ENCODE measurements around the gene NEBL.

NEBL gene

GRCh38 chr10:20898866-20899535 lies 1.9 kb upstream of the NEBL start:
- DNase-seq = no peak

- no peak for DNase-seq
These were observed 3.8 kb downstream of the NEBL start for GRCh38 chr10:20893297-20893696.

DNA sequence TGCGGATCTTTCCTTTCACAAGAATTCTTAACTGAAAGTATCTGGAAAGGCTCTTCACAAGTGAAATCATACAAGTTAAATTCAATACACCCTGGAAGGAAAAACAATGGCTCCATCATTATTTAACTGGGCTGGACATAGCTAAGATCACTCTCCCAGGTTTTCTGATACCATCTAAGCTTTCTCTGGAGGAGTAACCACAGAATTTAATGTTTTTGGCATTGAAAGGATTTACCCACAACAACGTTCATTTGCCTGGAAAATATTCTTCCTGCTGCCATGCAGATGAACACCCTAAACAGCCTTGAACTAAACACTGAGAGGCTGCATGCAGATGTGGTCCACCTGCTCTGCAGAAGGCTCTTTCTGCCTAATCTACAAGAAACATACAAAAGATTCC lies 4.3 kb downstream of the NEBL start:
- DNase-seq = no peak

DNA sequence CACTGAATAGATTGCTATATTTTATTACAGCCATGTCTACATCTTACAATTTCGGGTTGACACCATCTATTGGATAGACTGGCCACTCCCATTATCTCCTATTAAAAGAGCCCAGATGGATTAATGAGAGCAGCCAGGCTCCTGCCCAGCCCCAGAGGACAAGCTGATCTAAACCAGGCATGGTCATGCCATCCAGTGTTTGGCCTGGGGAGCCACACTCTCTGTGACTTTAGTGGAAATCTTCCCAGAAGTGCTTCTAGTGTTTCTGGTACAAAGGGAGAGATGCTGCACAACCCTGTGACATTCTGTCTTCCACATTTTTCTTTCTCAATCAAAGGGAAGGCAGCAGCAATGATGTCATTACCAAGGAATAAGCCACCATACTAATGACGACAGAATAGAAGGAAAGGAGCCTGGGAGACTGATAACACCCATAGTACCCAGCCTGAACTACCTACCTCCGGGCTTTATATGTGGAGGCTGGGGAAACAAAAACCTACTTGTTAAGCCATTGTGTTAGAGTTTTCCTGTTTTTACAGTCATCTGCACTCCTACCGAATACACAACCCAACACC lies 5.0 kb downstream of the NEBL start:
- no peak for DNase-seq

DNA sequence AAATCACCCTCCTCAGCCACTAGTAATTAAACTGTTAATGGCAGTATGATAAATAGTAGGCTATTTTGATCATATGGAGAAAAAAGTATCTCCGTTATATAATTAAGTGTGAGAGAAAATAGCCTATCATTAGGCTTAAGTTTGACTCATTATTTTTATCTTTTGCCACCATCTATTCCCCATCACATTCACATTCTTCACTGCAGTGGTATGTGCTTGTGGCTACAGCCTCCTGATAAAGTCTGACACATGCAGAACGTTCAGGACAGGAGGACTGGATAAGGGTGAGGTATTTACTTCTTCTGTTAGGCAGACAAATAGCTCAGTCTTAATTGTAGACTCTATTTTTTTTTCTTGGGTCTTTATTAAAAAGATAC lies 5.8 kb downstream of the NEBL start:
- no peak for DNase-seq

DNA sequence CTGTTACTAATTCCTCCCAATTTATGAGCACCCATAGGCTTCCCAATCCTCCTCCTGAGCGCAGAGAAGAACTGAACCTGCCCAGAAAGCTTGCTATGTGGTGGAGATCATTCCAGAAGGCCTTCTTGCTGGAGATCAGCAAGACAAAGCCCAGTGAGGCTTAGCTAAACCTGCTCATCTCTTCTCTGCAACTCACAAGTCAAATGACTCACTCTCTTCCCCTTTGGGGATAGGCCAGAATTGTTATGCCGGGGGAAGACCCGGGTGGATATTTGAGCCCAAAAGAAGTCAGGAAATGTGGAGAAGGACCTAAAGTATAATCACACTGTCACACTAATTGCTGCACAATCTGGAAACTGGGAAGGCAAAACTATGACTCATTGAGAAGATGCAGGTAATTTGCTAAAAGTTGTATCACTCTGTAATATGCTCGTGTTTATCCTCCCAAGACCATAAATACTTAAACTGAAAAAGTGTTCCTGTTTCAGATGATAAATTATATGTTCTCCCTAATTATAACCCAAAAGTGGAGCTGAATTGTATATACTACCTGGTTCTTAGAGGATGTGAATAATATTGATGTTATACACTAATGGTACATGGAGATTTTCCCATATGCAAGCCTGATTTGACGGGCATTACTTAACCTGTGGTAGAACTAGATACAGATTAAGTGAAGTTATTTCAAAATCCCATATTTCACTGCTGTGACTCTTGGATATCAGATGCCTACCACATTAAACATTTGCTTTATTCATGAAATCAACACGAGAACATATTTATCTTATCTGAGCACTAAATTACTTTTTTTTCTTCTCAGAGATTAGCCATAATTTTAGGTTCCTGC lies 6.4 kb downstream of the NEBL start:
- no peak for DNase-seq

DNA sequence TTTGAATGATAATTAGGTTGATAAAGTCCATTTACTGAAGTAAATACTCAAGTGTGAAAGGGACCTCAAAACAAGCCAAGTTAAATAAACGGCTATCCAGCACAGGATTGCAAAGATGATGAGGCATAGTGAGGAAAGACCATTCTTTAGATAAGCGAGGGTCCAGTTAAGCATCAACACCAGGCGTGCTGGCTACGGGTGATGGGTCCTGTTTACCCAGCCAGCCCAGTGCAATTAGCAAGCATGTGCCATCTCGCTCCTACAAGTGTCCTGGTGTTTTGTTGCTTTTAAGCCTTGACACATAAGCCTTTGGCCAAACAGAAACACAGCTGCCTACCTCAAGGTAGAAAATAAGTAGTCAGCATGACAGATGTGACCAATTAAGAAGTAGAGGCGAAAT lies 7.1 kb downstream of the NEBL start:
- no peak for DNase-seq

- no peak for DNase-seq
These were observed 8.3 kb downstream of the NEBL start for GRCh38 chr10:20888620-20889330.

DNA sequence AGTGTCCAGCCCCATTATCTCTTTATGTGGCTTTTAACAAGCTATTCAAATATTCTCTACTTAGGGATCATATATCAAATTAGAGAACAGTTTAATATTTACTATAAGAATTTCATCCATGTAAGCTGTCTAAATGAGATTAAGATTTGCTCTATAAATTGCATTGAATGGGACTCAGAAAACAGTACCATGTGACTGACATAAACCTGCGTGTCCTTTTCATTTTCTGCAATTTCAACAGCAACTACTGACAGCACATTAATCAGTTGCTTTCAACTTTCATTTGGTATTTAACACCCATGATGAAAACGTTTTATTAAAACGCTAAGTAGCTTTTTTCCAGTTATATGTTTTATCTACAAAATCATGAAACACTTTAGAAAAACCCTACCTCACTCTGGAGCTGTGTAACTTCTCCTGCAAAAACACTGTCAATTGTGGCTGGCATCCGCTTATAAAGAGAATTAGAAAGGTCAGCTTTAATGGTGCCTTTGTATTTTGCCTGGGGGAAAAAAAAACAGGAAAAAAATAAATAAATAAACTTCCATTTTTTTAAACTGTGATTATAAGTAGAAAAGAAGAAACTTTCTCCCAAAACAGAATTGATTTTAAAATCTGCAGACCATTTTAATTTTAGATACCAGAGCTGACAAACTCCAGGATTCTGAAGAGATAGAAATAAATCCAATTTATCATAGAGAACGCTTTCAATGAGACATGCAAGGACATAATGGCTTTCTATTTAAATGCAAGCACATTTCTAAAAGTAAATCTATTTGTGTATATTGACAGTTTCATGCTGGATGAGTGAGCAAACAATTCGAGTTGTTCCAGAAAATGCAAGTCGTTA lies 9.2 kb downstream of the NEBL start:
- no peak for DNase-seq

GRCh38 chr10:20885678-20886077 lies 11.4 kb downstream of the NEBL start:
- no peak for DNase-seq

DNA sequence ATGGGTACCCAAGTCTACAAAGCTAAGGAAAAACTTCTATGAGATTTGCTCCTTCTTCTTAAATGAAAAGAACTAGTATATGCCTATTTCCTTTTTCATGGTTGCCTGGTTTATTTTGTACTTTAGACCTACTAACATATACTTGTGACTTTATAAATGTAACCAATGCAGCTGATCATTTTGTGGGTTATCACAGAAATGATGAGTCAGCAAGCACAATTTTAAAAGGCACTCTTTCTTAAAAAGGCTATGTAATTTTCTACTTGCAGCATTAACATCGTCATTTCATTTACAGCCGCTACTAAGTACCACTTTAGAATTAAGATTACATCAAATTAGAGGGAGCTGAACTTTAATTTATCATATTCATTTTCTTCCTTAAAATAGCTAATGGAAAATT lies 13.6 kb downstream of the NEBL start:
- no peak for DNase-seq

DNA sequence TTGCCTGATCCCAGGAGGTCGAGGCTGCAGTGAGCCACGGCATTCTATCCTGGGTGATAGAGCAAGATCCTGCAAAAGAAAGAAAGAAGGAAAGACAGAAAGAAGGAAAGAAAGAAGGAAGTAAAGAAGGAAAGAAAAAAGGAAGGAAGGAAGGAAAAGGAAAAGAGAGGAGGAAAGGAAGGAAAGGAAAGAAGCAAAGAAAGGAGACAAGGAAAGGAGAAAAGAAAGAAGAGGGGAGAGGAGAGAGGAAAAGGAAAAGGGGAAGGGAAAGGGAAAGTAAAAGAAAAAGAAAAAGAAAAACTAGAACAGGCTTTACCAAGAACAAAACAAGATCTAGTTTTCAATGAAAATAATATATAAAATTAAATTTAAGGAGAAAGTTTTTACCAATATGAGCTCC lies 15.0 kb downstream of the NEBL start:
- no peak for DNase-seq

DNA sequence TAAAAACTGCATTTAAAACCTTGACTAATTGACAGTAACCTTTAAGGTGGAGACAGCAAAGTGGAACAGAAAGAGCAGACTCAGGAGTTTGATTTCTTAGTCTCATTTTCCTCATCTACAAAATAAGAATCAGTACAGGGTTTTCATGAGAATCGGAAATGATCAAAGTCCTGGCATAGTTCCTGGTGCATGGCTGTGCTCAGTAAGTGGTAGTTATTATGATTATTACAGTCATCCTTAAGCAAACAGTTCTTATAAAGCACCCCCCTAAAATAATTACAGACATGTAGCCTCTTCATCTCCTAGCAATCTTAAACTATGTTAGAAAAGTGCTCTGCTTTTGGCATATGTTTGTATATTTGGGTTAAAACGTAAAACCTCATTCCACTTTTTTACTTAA lies 18.0 kb downstream of the NEBL start:
- no peak for DNase-seq

GRCh38 chr10:20877986-20878983 lies 18.8 kb downstream of the NEBL start:
- DNase-seq = no peak

GRCh38 chr10:20877554-20877953 lies 19.6 kb downstream of the NEBL start:
- DNase-seq = no peak

- DNase-seq = no peak
These were observed 22.9 kb downstream of the NEBL start for GRCh38 chr10:20874261-20874660.

DNA sequence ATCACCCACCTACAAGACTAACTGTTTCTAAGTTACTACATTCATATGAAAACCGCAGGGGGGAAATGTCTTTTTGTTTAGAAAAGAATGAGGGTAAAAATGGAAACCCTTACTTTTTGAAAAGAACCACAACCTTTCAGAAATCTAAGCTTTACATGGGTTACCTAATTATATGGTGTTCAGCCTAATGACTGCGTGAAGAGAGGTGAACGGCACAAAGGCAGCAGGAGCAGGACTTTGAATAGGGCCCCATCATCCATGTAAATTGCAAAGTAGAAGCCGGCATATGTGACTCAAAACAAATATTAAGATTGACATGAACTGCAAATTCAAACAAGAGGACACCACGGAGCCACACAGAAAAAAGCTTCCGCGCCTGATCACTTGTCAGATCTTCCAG lies 25.1 kb downstream of the NEBL start:
- no peak for DNase-seq

DNA sequence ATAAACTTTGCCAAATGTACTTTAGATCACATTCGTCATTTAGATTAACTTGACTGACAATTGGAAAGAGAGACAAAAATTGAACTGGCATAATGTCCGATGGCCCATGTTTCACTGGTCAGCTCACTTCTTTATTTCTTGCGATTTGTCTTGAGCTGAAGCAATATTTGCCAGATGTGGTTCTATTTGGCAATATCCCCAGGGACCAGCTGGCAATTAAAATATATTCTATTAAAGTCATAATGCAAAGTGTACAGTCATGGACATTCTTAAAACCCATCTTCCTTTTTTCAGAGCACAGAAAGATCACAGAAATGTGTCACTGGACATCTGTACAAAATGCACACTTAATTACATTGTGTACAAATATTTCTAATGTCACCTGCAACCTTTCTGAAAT lies 26.3 kb downstream of the NEBL start:
- DNase-seq = no peak

- no peak for DNase-seq
These were observed 34.1 kb downstream of the NEBL start for GRCh38 chr10:20863008-20863407.

DNA sequence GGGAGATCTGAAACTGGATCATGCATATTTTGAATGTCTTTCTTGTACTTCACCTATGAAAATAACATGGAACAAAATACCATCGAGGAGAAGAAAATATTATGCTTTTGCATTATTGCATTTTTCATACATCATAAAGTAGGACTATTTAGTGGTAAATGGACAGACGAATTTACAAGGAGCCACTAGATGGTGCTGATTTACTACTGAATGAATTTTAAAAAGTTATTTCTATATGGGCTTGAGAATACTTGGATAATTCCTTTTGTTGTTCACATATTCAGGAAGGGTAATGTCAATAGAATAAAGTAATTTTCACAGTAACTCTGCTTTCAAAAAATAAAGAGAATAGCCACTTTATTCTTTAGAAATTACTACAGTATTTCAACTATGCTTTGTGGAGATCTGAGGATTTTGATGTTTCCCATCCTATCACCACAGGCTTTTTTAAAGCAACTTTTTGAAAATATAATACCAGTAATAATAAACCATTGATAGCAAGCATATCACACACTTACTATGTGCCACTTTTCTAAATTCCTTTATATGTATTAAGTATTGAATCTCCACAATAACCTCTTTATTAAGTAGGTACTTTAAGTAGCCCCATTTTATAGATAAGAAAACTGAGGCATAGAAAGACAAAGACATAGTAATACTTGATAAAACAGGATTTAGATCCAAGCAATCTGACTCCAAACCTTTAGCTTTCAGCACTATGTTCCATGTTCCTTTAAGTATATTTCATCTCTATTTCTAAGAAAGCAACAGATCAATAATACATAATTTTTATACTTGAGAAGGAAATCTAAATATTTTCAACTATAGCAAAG lies 38.6 kb downstream of the NEBL start:
- DNase-seq = no peak

Measured in right forelimb (tissue), 1 donor.